ENCODE measurements around the gene SEMA3B. TPM values are rescaled to one million over a fixed set of nuclear protein-coding genes. Genes with fewer than 3 reads are reported as not detected.
"Not testable (repeated sequence)": the region's sequence is repeated elsewhere in the genome, so short reads cannot be mapped to it uniquely, and the experiment has no call there.

SEMA3B gene
- 45.2 TPM for total RNA-seq

DNA sequence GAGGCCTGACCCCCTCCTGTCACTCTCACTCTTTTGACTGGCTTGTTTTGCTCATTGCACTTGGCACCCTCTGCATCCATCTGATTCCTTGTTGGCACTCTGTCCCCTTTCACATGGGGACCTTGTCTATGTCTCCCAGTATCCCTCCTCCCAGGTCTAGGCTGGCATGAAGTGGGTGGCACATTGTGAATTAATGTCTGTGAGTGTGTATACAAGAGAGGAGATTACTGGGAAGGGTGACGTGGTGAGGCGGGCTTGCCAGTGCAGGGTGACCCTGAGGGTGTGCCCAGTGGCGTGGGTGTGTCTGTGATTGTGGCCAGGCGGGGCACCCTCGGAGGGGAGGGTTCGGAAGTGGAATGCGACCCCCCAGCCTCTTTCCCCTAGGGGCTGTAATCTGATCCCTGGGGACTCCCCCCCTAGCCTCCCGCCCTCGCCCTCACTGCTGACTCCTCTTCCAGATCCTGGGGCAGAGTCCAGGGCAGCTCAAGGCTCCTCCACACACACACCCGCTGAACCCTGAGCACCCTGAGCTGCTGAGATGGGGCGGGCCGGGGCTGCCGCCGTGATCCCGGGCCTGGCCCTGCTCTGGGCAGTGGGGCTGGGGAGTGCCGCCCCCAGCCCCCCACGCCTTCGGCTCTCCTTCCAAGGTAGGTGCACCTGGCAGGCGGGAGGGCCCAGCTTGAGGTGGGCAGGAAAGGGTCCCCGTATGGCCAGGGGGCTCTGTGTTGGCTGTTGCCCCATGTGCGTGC lies at the start of gene SEMA3B:
Gene SEMA3B (plus strand): TSS at position 445 of the 749 bp plus-strand sequence. CDS start 94 bp downstream, at position 539.
- peak; percentile 77 for DNase-seq

DNA sequence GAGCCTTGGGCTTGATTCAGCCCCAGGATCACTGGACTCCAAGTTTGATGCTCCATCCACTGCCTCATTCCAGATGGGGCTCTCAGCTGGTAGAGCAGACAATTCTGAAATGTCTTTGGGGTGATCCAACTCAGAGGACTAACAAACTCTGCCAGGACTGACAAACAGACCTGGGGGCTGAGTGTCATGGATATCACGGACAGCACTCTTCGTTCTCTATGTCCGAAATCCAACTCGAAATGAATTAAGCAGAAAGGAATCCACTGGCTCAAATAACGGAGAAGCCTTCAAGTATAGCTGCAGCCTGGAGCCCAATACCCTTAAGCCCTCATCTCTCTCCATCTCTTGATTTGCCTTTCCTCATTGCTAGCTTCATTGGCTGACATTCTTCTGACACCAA lies 49.7 kb upstream of the SEMA3B start:
- no peak for DNase-seq

DNA sequence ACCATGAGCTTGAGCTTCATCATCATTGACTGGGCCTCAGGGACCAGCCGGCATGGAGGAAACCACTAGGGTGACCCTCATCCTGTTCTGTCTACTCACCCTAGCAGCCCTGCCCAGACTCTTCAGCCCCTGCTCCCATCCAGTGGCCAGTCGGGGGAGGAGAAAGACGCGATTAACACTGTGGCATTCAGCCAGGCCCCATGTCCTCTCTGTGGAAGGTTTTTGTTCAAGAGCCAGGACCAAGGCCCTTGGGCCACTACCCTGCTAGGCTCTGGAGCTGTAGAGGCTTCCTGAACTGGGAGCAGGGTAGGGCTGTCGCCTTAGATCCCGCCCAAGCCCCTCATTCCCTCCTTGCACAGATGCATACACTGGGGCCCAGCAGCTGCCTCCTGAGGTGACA lies 48.8 kb upstream of the SEMA3B start:
- DNase-seq = no peak

DNA sequence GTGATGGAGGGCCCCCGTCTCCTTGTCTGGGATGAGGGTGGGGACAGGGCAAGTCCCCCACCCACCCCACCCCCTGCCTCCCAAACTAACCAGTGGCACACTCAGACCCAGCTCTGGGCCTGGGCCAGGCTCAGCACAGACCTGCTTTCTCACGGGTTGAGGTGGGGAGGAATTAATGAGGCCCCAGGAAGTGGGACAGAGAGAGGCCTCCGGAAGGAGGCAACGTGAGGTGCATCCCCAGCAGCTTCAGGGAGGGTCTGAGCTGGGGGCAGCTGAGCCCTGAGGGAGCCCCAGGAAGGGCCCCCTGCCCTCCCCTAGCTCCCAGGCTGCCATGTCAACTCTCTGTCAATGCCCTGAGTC lies 47.9 kb upstream of the SEMA3B start:
- no peak for DNase-seq

DNA sequence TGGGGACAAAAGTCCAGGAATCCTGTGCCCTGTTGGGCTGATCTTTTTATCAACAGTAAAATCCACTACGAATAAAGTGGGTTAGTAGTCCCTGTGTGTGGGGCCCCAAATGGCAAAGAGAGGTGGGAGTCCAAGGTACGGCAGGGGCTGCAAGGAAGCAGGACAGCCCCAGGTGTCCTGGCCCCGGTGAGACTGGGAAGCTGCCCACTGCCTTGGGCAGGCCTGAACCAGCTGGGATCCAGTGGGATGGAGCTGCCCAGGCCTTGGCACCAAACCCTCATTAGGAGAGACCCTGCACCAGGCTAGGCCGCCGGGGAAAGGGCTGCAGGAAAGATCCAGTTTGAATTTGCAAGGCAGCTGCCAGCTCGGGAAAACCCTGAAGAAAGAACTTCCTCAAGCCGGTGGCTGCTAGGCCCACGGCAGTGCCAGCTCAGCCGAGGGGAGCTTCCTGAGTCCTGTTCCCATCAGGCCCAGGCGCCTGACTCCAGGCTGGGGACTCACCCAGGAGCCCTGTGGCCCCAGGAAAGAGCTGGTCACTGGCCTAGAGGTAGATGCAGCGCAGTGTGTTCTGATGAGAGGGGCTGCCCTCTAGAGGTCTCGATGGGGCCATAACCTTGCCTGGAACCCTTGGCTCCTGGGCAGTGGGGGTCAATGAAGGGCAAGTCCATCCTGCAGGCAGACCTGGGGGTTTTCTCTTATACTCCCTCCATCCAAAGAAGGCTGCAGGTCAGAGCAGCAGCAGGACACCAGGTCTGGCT lies 47.4 kb upstream of the SEMA3B start:
- no peak for DNase-seq

DNA sequence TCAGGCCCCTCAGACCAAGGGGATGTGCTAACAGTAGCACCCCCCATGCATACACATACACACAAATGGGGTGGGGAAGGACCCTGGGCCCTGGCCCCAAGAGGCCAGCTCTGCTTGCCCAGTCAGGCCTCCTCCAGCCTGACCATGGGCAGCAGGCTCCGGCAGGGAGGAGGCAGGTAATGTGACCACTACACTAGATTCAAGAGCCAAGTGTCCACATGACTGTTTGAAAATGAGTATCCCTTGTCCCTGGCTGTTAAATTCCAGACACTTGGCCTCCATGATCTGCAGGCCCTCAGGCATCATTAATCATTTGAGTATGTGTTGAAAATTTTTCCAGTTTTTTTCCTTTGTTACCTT lies 46.8 kb upstream of the SEMA3B start:
- DNase-seq = no peak

DNA sequence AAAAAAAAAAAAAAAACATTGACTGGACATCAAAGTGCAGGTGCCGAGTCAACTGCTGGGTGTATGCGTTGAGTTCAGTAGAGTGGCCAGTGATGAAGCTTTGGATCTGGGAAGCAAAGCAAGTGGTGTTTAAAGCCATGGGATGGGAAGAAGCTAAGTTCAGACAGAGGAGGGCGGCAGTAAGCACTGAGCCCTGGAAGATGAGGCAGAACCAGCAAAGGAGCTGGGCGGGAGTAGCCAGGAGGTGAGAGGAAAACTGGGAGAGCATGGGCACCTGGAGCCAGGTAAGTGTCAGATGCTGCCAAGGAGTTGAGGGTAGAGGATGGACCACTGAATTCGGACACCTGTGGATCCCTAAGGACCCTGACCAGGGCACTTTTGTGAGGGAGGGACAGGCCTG lies 44.3 kb upstream of the SEMA3B start:
- DNase-seq = no peak

DNA sequence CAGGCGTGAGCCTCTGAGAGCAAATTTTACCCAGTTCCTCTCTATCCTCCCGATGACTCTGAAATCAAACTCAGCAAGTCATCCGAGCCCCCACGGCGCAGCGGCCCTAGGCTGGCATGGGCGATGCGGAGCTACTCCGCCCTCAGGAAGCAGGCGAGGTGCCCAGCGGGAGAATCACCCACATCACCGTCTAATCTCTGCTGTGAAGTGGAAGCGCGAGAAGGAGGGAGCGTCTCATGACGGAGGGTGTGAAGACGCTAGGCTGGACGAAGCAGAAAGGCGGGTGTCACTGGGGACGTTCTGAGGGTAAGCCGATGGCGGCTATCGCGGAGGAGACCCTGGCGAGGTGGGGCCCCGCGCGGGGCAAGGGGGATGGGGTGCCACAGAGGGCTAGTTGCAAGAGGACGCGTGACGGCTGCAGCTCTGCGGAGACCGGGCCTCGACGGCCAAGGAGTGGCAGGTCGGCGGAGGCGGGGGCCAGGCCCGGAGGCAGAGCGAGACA lies 42.0 kb upstream of the SEMA3B start:
- peak; percentile 57 for DNase-seq

DNA sequence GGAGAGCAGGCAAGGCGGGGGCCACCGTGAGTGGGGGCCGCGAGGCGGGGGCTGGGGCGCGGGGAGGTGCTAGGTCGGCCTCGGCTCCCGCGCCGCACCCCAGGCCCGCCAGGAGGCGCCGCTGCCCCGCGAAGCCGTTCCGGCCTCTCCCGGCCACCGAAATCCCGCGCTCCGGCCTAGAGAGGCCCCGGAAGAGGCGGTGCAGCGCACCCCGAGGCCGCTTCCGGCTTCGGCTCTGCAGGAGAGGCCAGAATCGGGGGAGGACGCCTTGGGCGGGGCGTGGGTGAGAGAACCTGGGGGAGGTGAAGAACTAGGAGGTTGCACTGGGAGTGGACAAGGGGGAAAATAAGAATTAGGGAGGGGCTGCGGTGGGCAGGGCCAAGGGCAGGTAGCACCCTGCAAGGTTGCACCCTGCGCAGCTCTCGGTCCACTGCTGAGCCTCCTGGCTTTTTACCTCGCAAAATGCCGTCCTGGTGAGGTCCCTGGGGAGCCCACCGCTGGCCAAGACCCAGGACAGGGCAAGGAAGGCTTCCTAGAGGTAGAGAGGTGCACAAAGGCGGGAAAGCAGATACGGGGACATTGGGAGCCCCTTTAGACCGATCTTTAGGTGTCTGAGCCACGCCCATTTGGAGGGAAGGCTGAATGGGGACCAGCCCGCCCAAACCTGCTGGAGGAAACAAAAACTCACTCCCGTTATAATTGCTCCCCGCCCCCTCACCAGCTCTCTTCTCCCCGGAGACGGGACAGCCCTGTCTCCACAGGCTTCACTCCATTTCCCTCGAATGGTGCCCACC lies 41.4 kb upstream of the SEMA3B start:
- DNase-seq = peak; percentile 97

DNA sequence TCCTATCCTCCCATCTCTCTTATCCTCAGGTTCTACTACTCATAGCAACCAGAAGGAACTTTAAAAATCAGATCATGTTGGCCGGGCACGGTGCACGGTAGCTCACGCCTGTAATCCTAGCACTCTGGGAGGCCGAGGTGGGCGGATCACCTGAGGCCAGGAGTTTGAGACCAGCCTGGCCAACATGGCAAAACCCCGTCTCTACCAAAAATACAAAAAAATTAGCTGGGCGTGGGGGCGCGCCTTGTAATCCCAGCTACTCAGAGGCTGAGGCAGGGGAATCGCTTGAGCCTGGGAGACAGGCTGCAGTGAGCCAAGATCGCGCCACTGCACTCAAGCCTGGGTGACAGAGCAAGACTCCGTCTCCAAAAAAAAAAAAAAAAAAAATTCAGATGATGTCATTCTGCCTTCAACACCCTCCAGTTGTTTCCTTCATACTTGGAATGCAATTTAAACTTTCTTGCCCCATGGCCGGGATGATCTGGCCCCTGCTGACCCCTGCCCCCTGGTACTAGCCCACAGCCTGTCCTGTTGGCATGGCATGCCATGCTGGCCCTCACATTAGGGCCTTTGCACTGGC lies 40.7 kb upstream of the SEMA3B start:
- DNase-seq = not testable (repeated sequence)

DNA sequence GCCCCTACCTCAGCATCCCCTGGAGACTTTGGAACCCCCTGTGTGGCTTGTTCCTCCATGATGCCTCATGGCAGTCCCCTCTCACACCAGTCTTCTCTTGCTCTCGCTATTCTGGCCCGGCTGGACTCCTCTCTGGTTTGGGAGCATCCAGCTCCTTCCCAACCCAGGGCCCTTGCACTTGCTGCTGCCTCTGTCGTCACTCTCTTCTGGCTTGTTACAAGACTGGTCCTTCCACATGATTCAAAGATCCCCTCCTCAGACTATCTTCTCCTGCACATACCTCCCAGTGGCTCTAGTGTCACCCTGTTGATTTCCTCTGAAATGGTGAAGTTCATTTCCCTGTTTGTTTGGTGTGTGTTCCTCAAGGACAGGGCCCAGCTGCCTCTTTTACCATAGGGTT lies 39.5 kb upstream of the SEMA3B start:
- no peak for DNase-seq

DNA sequence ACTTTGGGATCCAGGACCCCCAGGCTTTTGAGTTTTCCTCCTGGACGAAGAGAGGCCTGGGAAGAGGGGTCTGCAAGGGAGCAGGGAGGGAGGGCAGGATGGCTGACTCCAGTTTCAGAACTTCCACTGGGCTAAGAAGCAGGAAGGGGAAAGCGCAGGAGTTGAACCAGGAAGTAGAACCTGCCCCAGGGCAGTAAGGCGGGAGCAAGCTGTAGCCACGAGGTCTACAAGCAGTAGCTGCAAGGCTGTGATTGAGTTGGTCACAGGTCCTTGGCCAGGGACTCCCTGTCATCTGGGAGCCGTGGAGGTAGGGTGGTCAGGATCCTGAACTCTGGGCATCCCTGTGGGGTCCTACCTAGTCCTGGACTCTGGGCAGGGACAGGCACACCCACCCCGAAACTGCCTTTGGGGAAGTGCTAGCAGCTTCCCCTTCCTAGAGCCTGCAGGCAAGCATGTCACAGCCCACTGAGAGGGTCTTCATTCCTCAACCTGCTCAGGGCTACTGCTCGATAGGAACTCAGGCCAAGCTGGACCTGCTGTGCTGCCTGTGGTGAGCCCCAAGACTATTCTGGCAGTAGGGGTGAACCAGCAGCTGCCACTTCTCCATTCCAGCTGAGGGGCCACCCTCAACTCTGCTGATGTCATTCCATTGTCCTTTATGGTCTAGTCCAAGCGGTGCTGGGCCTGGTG lies 38.7 kb upstream of the SEMA3B start:
- no peak for DNase-seq

DNA sequence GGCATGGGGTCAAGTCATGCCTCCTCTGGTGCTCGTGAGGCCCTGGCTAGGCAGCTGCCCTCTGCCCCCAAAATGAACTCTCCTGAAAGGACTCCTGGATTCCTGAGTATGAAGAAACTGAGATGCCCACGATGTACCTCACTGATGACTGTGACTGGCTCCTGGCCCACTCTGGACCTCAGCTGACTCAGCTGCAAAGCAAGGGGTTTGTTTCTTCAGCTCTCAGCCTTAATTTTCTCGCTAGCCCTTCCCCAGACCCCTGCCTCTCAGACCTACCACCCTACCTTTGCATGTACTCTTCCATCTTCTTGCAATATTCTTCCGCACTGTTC lies 38.2 kb upstream of the SEMA3B start:
- no peak for DNase-seq

DNA sequence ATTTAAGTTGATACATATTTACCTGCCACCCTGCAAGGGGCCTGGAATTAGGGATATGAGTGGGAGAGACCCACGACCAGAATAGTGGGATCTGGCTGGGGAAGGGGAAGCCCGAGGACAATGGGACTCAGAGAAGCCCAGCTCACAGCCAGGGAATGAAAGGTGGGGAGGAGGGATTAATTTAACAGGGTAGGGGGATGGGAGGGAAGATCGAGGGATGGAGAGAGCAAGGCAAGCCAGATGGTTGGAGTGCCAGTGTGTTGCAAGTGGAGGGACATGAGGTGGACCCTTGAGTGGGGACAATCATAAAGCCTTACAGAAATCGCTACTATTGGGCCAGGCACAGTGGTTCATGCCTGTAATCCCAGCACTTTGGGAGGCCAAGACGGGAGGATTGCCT lies 37.4 kb upstream of the SEMA3B start:
- no peak for DNase-seq

DNA sequence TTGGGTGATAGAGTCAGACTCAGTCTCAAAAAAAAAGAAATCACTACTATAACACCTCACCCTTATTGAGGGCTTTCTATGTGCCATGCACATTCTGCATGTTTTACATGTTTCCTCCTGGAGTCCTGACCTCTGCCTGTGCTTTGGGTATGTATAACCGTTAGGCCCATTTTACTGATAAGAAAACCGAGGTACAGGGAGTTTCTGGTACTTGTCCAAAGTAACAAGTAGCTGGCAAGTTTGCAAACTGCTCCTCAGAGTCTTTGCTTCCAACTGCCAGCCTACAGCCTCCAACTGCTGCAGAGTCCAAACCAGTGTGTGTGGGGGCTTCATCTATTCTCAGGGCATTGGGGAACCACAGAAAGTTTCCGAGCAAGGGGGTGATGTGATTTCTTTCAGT lies 36.6 kb upstream of the SEMA3B start:
- DNase-seq = no peak

DNA sequence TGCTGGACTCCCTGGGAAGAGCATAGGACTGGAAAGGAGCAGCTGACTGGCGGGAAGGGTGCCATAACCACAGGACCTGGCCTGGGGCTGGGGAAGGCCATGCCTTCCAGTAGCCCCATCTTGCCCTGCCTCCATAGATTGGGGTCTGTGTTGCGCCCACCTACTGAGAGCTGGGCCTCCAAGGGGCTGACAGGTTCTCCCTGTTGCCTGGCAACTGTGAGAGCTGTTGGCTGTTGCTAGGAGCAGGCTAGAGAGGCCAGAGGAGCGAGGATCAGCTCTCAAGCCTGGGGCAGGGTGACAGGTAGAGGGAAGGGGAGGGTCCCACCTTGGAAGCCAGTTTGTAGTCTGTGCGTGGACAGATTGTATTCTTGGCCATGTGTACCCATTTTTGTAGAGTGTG lies 35.8 kb upstream of the SEMA3B start:
- DNase-seq = no peak

DNA sequence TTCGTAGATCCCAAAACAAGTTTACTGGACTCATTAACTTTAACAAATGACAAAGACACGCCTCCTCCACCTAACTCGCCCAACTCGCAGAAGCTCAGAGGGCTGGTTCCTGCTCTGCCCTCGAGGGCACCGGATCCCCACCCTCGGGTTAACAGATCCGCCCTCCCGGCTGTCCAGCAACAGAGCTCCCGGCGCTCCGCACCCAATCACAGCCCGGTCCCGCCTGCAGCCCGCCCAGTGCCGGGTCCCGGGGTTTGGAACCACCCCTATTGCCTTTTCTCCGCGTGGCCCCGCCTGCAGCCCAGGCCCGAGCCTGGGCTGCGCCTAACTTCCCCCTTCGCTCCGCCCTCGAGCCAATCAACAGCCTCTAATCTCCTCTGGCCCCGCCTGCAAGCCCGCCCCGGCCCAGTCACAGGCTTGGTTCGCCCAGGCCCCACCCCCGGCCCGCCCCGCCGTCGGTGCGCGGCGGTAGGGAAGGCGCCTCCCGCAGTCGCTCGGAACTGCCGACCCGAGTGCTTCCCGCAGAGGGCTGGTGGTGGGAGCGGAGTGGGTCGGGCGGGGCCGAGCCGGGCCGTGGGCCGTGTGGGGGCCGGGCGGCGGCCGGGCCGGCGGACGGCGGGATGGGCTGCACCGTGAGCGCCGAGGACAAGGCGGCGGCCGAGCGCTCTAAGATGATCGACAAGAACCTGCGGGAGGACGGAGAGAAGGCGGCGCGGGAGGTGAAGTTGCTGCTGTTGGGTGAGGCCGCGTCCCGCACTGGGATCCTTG lies 33.0 kb upstream of the SEMA3B start, which contains the start of gene GNAI2:
Gene GNAI2 (plus strand): TSS at position 489 of the 768 bp plus-strand sequence. CDS start 132 bp downstream, at position 621.
- peak; percentile 100 for DNase-seq

DNA sequence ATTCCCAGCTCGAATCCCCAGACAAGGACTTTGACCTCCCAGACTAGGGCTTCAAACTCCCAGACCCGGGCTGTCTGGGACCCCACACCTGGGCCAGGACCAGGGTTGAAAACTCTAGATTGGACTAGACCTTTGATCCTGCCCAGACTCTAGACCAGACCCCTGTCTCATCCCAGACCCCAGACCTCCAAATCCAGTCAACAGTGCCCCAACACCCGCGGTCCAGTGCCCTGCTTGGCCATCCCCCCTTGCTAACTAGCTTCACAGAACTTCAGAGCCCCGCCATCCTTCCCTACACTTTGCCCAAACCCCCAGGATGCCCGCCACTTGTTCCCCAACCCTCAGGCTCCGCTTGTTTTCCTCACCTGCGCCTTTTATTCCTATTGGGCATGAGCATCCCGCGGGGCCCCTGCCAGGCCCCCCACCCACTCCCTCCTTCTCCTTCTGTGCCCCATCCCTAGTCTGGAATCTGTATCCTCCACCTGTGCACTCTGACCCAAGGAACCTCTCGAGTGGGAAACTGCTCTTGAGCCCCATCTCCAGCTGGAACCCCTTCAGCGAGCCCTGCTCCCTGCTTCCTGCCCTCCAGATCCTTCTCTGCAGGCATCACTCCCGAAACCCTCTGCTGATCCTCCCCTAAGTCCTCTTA lies 32.3 kb upstream of the SEMA3B start:
- no peak for DNase-seq

DNA sequence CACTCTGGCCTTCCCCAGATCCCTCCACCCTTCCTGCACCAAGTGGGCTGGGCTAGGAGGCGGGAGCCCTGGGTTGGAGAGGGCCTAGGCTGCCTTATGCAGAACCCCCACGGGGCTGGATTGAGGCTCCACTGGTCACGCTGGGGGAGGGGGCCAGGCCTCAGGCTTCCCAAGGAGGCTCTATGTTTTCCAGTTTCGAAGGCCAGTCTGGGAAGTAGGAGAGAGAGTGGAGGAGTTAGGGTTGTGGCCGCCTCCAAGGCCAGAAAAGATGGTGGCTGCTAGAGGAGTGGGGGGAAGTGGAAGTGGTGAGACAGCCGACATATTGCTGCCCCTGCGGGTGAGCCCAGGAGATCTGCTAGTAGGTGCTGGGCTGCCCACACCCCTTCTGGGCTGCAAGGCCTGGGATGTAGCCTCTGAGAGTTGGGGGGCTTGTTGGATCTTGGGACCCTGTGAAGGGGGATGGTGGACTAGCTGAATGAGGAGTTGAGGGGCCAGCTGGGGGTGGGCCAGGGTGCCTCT lies 31.8 kb upstream of the SEMA3B start:
- DNase-seq = peak; percentile 53

Measured in tongue (tissue), 2 donors.